Fibroblast of lung (primary cell): ENCODE measurements around the gene PCID2. TPM values are rescaled to one million over a fixed set of nuclear protein-coding genes. Genes with fewer than 3 reads are reported as not detected.

Experiments
- DNase-seq, 2 donors: peaks; one replicate each; pipeline versions ENCODE4 v3.0.0 to v3.0.0-alpha.2; 2010; ENCODE audit warnings: low read depth in 2 of 2
- H2AFZ ChIP-seq: 2 replicates; pipeline ENCODE4 v1.5.1; 2012; ENCODE audit warnings: low read length, control low read depth, inconsistent platforms
- H3K27ac ChIP-seq: 2 replicates; pipeline ENCODE4 v1.5.1; 2011; ENCODE audit warnings: low read length, control low read depth; ENCODE audit not compliant: insufficient read depth
- H3K27me3 ChIP-seq: 2 replicates; pipeline ENCODE4 v1.5.1; 2011; ENCODE audit warnings: mild to moderate bottlenecking, low read length; ENCODE audit not compliant: control insufficient read depth, insufficient read depth
- H3K36me3 ChIP-seq: 2 replicates; pipeline ENCODE4 v1.5.1; 2011; ENCODE audit warnings: low read length; ENCODE audit not compliant: control insufficient read depth, insufficient read depth
- H3K4me1 ChIP-seq: 2 replicates; pipeline ENCODE4 v1.5.1; 2011; ENCODE audit warnings: low read length; ENCODE audit not compliant: control insufficient read depth, insufficient read depth; ENCODE audit errors: extremely low read depth
- H3K4me2 ChIP-seq: 2 replicates; pipeline ENCODE4 v1.5.1; 2011; ENCODE audit warnings: low read length, control low read depth; ENCODE audit not compliant: insufficient read depth; ENCODE audit errors: extremely low read depth
- H3K4me3 ChIP-seq, 4 experiments: fragments of 200-600 bp in 1 of 4; sonication (generic) in 1 of 4; replicated peaks in 1 of 4; 2 replicates each; pipeline ENCODE4 v1.5.1; 2011 to 2016; ENCODE audit warnings: low read length in 4 of 4, low read depth in 3 of 4, mild to moderate bottlenecking in 3 of 4, control low read depth in 2 of 4, inconsistent platforms in 1 of 4, mixed read lengths in 1 of 4; ENCODE audit not compliant: insufficient read depth in 1 of 4; ENCODE audit errors: control extremely low read depth in 1 of 4
- H3K79me2 ChIP-seq: 2 replicates; pipeline ENCODE4 v1.5.1; 2012; ENCODE audit warnings: mild to moderate bottlenecking, low read length, inconsistent platforms; ENCODE audit not compliant: control insufficient read depth, insufficient read depth
- H3K9ac ChIP-seq: 2 replicates; pipeline ENCODE4 v1.5.1; 2011; ENCODE audit warnings: mild to moderate bottlenecking, low read length, control low read depth; ENCODE audit not compliant: insufficient read depth
- H3K9me3 ChIP-seq: 2 replicates; pipeline ENCODE4 v1.5.1; 2012; ENCODE audit warnings: low read depth, low read length; ENCODE audit not compliant: control insufficient read depth, insufficient read depth
- H4K20me1 ChIP-seq: 2 replicates; pipeline ENCODE4 v1.5.1; 2011; ENCODE audit warnings: low read length; ENCODE audit not compliant: control insufficient read depth, insufficient read depth; ENCODE audit errors: extremely low read depth
- CTCF ChIP-seq, 2 donors: IDR thresholded peaks in 1 of 2; conservative IDR thresholded peaks in 1 of 2; 1 replicate in 1 of 2; 2 replicates in 1 of 2; pipeline ENCODE4 v1.5.1; 2011 to 2012; ENCODE audit warnings: low read length in 2 of 2, control low read depth in 1 of 2, inconsistent platforms in 1 of 2, low read depth in 1 of 2, mild to moderate bottlenecking in 1 of 2
- EZH2 ChIP-seq: IDR thresholded peaks from 2 replicates; pipeline ENCODE4 v1.5.1; 2012; ENCODE audit warnings: low read length, control low read depth, mild to moderate bottlenecking; ENCODE audit errors: missing control alignments
- polyA plus RNA-seq, 2 donors: library from polyadenylated mRNA; depleted of rRNA in 1 of 2; stranded (reverse) in 1 of 2; unstranded in 1 of 2; fragments of >200 nt; gene quantifications; 2 replicates each; pipeline ENCODE4 v1.2.1, GENCODE V29; 2011 to 2012; ENCODE audit warnings: missing spikeins in 1 of 2
- total RNA-seq: library from RNA; depleted of rRNA; stranded (reverse); fragments of >200 nt; gene quantifications from 2 replicates; pipeline ENCODE4 v1.2.1, GENCODE V29; 2014

The PCID2 gene
- total and polyA plus RNA-seq, 2 donors (not counting 1 experiment from before 2014, with no cell fraction given) = 93.5 to 113 TPM

- peaks cover 33% of the 10 kb centered on the region for H3K4me1 ChIP-seq
- H3K36me3 ChIP-seq = peaks cover 31% of the 10 kb centered on the region
- no peak overlapping the region for H3K4me2 ChIP-seq
- peak overlapping the region; percentile 45 for H3K9ac ChIP-seq
- H3K9me3 ChIP-seq = no peaks in the 10 kb centered on the region
- H3K79me2 ChIP-seq = peaks cover 12% of the 10 kb centered on the region
- no peaks in the 10 kb centered on the region for H3K27me3 ChIP-seq
- no peak overlapping the region for H2AFZ ChIP-seq
- H4K20me1 ChIP-seq = no peaks in the 10 kb centered on the region
- H3K4me3 ChIP-seq = no peak overlapping the region
- peak; percentile 54 to 64 for DNase-seq
- TF ChIP-seq CTCF (conservative IDR thresholded peaks at IDR 0.05 in 1 of 2, IDR thresholded peaks at IDR 0.05 in 1 of 2; ENCODE audit: low read depth in 1 of 2, low read length in 2 of 2) (no peak), EZH2 (no peak)
- H3K27ac ChIP-seq = peak overlapping the region; percentile 100
Observed at GRCh38 chr13:113179374-113180230, 28.9 kb downstream of the PCID2 start.

GRCh38 chr13:113178896-113179167 lies 29.6 kb downstream of the PCID2 start:
- Histone ChIP-seq H2AFZ (no peak overlapping the region), H3K4me1 (peaks cover 33% of the 10 kb centered on the region), H3K79me2 (peaks cover 11% of the 10 kb centered on the region), H4K20me1 (no peaks in the 10 kb centered on the region), H3K36me3 (peaks cover 30% of the 10 kb centered on the region), H3K4me2 (peak overlapping the region; percentile 46), H3K9ac (peak overlapping the region; percentile 53), H3K4me3 (no peak overlapping the region), H3K27ac (peak overlapping the region; percentile 100), H3K27me3 (no peaks in the 10 kb centered on the region), H3K9me3 (no peaks in the 10 kb centered on the region)
- no peak for DNase-seq
- no peak for TF ChIP-seq CTCF (conservative IDR thresholded peaks at IDR 0.05 in 1 of 2, IDR thresholded peaks at IDR 0.05 in 1 of 2; ENCODE audit: low read depth in 1 of 2, low read length in 2 of 2)
- TF ChIP-seq EZH2 = no peak

- Histone ChIP-seq H3K27me3 (no peaks in the 10 kb centered on the region), H4K20me1 (no peaks in the 10 kb centered on the region), H3K27ac (peak overlapping the region; percentile 100), H3K9me3 (no peaks in the 10 kb centered on the region), H3K4me1 (peaks cover 33% of the 10 kb centered on the region), H3K4me2 (peak overlapping the region; percentile 82), H2AFZ (no peak overlapping the region), H3K4me3 (peak overlapping the region in 3 of 4 experiments; percentile 29 to 45 (median 43)), H3K9ac (peak overlapping the region; percentile 74), H3K36me3 (peaks cover 26% of the 10 kb centered on the region), H3K79me2 (peaks cover 8% of the 10 kb centered on the region)
- DNase-seq = peak; percentile 92 to 98
- no peak for TF ChIP-seq CTCF (conservative IDR thresholded peaks at IDR 0.05 in 1 of 2, IDR thresholded peaks at IDR 0.05 in 1 of 2; ENCODE audit: low read depth in 1 of 2, low read length in 2 of 2)
- TF ChIP-seq EZH2 = no peak
Observed at GRCh38 chr13:113178070-113178895, 30.2 kb downstream of the PCID2 start.
